ENCODE measurements around the gene NRGN.

DNA sequence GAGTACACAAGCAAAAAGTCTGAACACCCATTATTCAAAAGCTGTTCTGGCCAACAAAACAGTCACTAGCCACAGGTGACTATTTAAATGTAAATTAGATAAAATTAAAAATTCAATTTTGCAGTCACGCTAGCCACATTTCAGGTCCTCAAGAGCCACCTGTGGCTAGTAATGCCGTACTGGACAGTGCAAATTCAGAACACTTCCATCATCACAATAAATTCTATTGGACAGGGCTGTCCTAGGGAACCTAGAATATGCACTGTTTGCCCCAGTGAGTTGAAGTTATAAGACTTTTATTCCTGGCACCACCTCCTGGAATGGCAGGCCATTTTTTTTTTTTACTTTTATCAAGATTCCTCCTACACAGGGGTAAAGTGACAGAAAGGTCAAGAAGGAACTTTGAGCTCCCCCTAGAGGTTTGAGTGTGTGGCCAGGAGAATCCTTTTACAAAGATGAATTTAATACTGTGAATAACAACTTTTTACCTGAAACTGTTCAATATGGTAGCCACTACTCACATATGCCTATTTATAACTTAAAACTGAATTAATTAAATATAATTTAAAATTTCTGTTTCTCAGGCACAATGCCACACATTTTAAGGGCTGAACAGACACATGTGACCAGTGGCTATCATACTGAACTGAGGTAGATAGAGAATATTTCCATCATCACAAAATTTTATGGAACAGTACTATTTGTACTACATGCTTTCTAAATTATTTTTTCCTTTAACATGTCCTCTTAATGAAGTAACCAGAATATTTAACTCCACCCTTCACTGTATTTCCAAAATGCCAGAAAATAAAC lies 53.9 kb downstream of the NRGN start:
- TF ChIP-seq, protein P1, sequence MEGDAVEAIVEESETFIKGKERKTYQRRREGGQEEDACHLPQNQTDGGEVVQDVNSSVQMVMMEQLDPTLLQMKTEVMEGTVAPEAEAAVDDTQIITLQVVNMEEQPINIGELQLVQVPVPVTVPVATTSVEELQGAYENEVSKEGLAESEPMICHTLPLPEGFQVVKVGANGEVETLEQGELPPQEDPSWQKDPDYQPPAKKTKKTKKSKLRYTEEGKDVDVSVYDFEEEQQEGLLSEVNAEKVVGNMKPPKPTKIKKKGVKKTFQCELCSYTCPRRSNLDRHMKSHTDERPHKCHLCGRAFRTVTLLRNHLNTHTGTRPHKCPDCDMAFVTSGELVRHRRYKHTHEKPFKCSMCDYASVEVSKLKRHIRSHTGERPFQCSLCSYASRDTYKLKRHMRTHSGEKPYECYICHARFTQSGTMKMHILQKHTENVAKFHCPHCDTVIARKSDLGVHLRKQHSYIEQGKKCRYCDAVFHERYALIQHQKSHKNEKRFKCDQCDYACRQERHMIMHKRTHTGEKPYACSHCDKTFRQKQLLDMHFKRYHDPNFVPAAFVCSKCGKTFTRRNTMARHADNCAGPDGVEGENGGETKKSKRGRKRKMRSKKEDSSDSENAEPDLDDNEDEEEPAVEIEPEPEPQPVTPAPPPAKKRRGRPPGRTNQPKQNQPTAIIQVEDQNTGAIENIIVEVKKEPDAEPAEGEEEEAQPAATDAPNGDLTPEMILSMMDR (conservative IDR thresholded peaks at IDR 0.05; ENCODE audit: low read depth, low read length) = peak; percentile 65
- no peak for TF ChIP-seq MXI1 (IDR thresholded peaks at IDR 0.05; ENCODE audit: borderline replicate concordance, low read depth, low read length)
- no peak for TF ChIP-seq POLR2A (IDR thresholded peaks at IDR 0.05; ENCODE audit: low read depth, low read length)
- TF ChIP-seq RAD21 (IDR thresholded peaks at IDR 0.05; ENCODE audit: low read length) = peak; percentile 55
- TF ChIP-seq, protein P2, sequence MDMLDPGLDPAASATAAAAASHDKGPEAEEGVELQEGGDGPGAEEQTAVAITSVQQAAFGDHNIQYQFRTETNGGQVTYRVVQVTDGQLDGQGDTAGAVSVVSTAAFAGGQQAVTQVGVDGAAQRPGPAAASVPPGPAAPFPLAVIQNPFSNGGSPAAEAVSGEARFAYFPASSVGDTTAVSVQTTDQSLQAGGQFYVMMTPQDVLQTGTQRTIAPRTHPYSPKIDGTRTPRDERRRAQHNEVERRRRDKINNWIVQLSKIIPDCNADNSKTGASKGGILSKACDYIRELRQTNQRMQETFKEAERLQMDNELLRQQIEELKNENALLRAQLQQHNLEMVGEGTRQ (IDR thresholded peaks at IDR 0.05; ENCODE audit: low read depth, low read length) = no peak
- no peak for TF ChIP-seq MAZ (IDR thresholded peaks at IDR 0.05; ENCODE audit: borderline replicate concordance, low read depth, low read length)
- no peak for TF ChIP-seq BHLHE40 (IDR thresholded peaks at IDR 0.05; ENCODE audit: low read depth, low read length)
- TF ChIP-seq CHD1 (IDR thresholded peaks at IDR 0.05; ENCODE audit: low read depth, low read length) = no peak

All from IMR-90 (cell line).